PC-9 (cell line): ENCODE data around the gene WASL.
"Not testable (repeated sequence)": the region's sequence is repeated elsewhere in the genome, so short reads cannot be mapped to it uniquely, and the experiment has no call there.

Source experiments
- EZH2 ChIP-seq: fragments of 200-600 bp; sonication (generic); IDR thresholded peaks from 2 replicates; pipeline ENCODE4 v1.8.0; 2017; ENCODE audit warnings: antibody characterized with exemption, low read depth
- TF ChIP-seq, protein P1 (sequence below): fragments of 200-600 bp; sonication (generic); conservative IDR thresholded peaks from 2 replicates; pipeline ENCODE4 v1.6.1; 2017; ENCODE audit warnings: mixed run types, antibody characterized with exemption, mild to moderate bottlenecking, moderate library complexity

- TF ChIP-seq, protein P1, sequence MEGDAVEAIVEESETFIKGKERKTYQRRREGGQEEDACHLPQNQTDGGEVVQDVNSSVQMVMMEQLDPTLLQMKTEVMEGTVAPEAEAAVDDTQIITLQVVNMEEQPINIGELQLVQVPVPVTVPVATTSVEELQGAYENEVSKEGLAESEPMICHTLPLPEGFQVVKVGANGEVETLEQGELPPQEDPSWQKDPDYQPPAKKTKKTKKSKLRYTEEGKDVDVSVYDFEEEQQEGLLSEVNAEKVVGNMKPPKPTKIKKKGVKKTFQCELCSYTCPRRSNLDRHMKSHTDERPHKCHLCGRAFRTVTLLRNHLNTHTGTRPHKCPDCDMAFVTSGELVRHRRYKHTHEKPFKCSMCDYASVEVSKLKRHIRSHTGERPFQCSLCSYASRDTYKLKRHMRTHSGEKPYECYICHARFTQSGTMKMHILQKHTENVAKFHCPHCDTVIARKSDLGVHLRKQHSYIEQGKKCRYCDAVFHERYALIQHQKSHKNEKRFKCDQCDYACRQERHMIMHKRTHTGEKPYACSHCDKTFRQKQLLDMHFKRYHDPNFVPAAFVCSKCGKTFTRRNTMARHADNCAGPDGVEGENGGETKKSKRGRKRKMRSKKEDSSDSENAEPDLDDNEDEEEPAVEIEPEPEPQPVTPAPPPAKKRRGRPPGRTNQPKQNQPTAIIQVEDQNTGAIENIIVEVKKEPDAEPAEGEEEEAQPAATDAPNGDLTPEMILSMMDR = not testable (repeated sequence)
- TF ChIP-seq EZH2 = not testable (repeated sequence)
Measured at GRCh38 chr7:123634011-123634573, 114.7 kb downstream of the WASL start.
